GM12801 (cell line): ENCODE measurements around the gene RFTN2.

ENCODE experiments used
- CTCF ChIP-seq: IDR thresholded peaks from one replicate; pipeline ENCODE4 v1.5.1; 2011; ENCODE audit warnings: control low read depth; ENCODE audit not compliant: insufficient read length; ENCODE audit errors: extremely low read depth

Gene RFTN2

DNA sequence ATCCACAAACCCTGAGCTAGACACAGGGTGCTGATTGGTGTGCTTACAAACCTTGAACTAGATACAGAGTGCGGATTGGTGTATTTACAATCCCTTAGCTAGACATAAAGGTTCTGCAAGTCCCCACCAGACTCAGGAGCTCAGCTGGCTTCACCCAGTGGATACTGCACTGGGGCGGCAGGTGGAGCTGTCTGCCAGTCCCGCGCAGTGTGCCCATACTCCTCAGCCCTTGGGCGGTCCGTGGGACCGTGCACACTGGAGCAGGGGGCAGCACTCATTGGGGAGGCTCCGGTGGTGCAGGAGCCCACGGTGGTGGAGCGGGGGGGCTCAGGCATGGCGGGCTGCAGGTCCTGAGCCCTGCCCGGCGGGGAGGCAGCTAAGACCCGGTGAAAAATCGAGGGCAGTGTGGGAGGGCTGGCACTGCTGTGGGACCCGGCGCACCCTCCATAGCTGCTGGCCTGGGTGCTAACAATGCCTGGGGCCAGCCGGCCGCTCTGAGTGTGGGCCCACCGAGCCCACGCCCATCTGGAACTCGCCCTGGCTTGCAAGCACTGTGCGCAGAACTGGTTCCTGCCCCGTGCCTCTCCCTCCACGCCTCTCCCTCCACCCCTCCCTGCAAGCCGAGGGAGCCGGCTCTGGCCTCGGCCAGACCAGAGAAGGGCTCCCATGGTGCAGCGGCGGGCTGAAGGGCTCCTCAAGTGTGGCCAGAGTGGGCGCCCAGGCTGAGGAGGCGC lies 83.9 kb downstream of the RFTN2 start:
- no peak for TF ChIP-seq CTCF

DNA sequence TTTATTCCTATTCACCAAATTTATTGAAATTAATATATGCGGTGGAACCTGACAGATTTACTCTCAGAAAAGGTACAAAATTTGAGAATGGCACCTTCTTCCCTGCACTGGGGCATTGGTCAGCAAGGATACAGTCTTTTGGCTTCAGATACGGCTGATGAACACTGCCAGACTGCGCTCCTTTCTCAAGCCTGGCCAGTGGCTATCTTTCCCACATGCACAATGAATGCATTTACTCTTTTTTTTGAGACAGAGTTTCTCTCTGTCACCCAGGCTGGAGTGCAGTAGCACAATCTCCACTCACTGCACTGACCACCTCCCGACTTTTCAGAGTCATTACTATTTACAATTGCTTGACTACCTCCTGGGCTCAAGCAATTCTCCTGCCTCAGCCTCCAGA lies 97.9 kb downstream of the RFTN2 start:
- TF ChIP-seq CTCF = no peak

DNA sequence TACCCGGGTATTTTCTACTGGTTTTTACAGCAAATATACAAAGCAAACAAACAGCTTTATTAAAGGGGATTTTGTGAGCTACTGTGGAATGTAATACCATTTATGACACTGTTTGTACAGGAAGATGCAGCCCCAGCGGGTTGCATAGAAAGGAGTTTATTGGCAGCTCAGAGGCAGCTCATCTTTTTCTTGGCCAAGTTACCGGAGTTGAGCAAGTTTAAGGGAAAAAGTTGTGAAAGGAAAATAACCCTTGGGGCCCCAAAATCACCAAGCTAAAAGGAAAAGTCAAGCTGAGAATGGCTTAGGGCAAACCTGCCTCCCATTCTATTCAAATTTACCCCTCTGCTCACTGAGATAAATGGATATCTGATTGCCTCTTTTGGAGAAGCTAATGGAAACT lies 98.8 kb downstream of the RFTN2 start:
- TF ChIP-seq CTCF = no peak

GRCh38 chr2:197575987-197576386 lies 99.4 kb downstream of the RFTN2 start:
- no peak for TF ChIP-seq CTCF

DNA sequence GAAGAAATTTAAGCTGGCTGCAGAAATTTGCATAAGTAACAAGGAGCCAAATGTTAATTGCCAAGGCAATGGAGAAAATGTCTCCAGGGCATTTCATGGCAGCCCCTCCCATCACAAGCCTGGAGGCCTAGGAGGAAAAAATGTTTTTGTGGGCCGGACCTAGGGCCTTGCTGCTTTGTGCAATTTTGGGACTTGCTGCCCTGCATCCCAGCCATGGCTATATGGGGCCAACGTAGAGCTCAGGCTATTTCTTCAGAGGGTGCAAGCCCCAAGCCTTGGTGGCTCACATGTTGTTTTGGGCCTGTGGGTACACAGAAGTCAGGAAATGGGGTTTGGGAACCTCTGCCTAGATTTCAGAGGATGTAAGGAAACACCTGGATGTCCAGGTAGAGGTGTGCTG lies 101.8 kb downstream of the RFTN2 start:
- TF ChIP-seq CTCF = no peak

DNA sequence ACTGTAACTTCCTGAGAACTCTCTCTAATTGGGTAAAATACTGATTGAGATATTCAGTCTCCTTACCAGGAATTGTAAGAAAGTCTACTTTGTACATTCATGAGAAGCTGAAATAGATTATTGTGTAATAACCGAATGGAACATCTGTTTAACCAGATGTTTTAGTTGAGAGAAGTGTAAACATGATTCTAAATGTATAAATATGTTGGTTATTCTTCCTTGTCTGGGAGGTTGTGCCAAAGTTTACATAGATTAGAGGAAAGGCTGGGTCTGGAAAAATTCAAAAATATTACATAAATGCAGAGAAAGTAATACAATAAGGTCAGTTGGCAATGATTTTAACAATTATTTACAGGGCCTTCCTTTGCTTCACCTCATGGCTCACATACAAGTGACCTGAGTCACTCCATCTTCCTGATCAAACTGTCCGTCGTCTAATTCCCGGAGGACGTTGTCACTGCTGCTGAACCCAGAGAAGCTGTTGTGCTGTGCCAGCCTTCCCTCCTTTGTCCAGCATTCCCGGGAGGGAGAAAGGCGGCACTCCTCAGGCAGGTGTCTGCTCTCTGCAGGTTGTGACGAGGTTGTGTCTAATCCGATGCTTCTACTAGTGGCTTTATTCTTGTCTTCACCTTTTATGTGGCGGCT lies 103.6 kb downstream of the RFTN2 start:
- TF ChIP-seq CTCF = no peak

- TF ChIP-seq CTCF = no peak
Measured at GRCh38 chr2:197560146-197560665, 115.2 kb downstream of the RFTN2 start.
